B cell (primary cell): Measurements from ENCODE around the gene KIF14. TPM values are rescaled to one million over a fixed set of nuclear protein-coding genes. Genes with fewer than 3 reads are reported as not detected.

ENCODE experiments used
- ATAC-seq: fragments of 200-7000 bp; cut with Tn5 transposase; one replicate; pipeline ENCODE4 v1.10.0; 2021; ENCODE audit warnings: low read depth, mild to moderate bottlenecking, moderate number of reproducible peaks, moderate library complexity
- CTCF ChIA-PET: fragments of 350-600 bp; sonication (Branson Sonifier 250); formaldehyde crosslinking; loops from one replicate; lab custom pipeline; 2021; ENCODE audit warnings: antibody characterized with exemption, inconsistent platforms; lab: Charles Lee
- POLR2A ChIA-PET: fragments of 350-600 bp; sonication (Branson Sonifier 250); formaldehyde crosslinking; loops from one replicate; lab custom pipeline; 2021; ENCODE audit warnings: antibody characterized with exemption; lab: Charles Lee
- DNase-seq: peaks from one replicate; pipeline ENCODE4 v3.0.0; 2013
- H2AFZ ChIP-seq: 2 replicates; pipeline ENCODE4 v1.6.1; 2012; ENCODE audit warnings: mild to moderate bottlenecking, low read depth, low read length; ENCODE audit not compliant: insufficient read depth, poor library complexity, severe bottlenecking
- H3K27ac ChIP-seq, 2 donors: 1 replicate in 1 of 2; 2 replicates in 1 of 2; pipeline ENCODE4 v1.5.1; 2012 to 2013; ENCODE audit warnings: low read length in 2 of 2, mild to moderate bottlenecking in 2 of 2, moderate library complexity in 1 of 2
- H3K27me3 ChIP-seq, 4 experiments: fragments of 200-600 bp in 1 of 4; sonication (generic) in 1 of 4; replicated peaks in 1 of 4; 1 replicate in 2 of 4; 2 replicates in 2 of 4; pipeline versions ENCODE4 v1.6.1 to v1.7.0; 2013 to 2016; ENCODE audit warnings: low read length in 3 of 4, mild to moderate bottlenecking in 2 of 4, mixed read lengths in 1 of 4, moderate library complexity in 1 of 4; ENCODE audit not compliant: insufficient read depth in 4 of 4, control insufficient read depth in 3 of 4; ENCODE audit errors: control extremely low read depth in 1 of 4
- H3K36me3 ChIP-seq, 2 experiments: replicated peaks in 1 of 2; 1 replicate in 1 of 2; 2 replicates in 1 of 2; pipeline versions ENCODE4 v1.6.1 to v1.7.1; 2013; ENCODE audit warnings: low read length in 1 of 2; ENCODE audit not compliant: insufficient read depth in 2 of 2, control insufficient read depth in 1 of 2; ENCODE audit errors: control extremely low read depth in 1 of 2, extremely low read depth in 1 of 2
- H3K4me1 ChIP-seq, 2 donors: fragments of 200-600 bp in 1 of 2; sonication (generic) in 1 of 2; 1 replicate in 1 of 2; 2 replicates in 1 of 2; pipeline versions ENCODE4 v1.5.1 to v1.6.1; 2013 to 2017; ENCODE audit warnings: low read length in 2 of 2; ENCODE audit not compliant: control insufficient read depth in 2 of 2, insufficient read depth in 2 of 2
- H3K4me2 ChIP-seq: replicated peaks from 2 replicates; pipeline ENCODE3; 2012; ENCODE audit warnings: mild to moderate bottlenecking, low read depth, low read length; ENCODE audit not compliant: poor library complexity, severe bottlenecking
- H3K4me3 ChIP-seq, 5 experiments: fragments of 200-600 bp in 1 of 5; sonication (generic) in 1 of 5; 1 replicate in 3 of 5; 2 replicates in 2 of 5; pipeline versions ENCODE4 v1.5.1 to v1.7.0; 2011 to 2016; ENCODE audit warnings: low read length in 4 of 5, mild to moderate bottlenecking in 4 of 5, low read depth in 2 of 5, control low read depth in 1 of 5, moderate library complexity in 1 of 5; ENCODE audit not compliant: insufficient read depth in 1 of 5; ENCODE audit errors: control extremely low read depth in 1 of 5, extremely low read depth in 1 of 5
- H3K79me2 ChIP-seq: fragments of 200-600 bp; sonication (generic); one replicate; pipeline ENCODE4 v1.6.0; 2016; ENCODE audit warnings: low read length; ENCODE audit not compliant: control insufficient read depth, insufficient read depth
- H3K9ac ChIP-seq: fragments of 200-600 bp; sonication (generic); 2 replicates; pipeline ENCODE4 v1.6.1; 2017; ENCODE audit warnings: mild to moderate bottlenecking, low read length, moderate library complexity
- H3K9me3 ChIP-seq, 3 donors: one replicate each; pipeline versions ENCODE4 v1.6.1 to v1.7.1; 2013; ENCODE audit warnings: low read length in 2 of 3; ENCODE audit not compliant: control insufficient read depth in 2 of 3, insufficient read depth in 1 of 3; ENCODE audit errors: control extremely low read depth in 1 of 3
- H4K20me1 ChIP-seq: 2 replicates; pipeline ENCODE4 v1.6.0; 2012; ENCODE audit warnings: mild to moderate bottlenecking, low read length; ENCODE audit not compliant: insufficient read depth, control insufficient read depth, poor library complexity, severe bottlenecking
- H3K27ac Mint-ChIP-seq: one replicate; pipeline ENCODE4 v1.8.0; 2021; ENCODE audit warnings: mixed read lengths
- H3K27me3 Mint-ChIP-seq: one replicate; pipeline ENCODE4 v1.8.0; 2021; ENCODE audit warnings: mixed read lengths
- H3K4me1 Mint-ChIP-seq: one replicate; pipeline ENCODE4 v1.8.0; 2021; ENCODE audit warnings: mixed read lengths
- H3K4me3 Mint-ChIP-seq: one replicate; pipeline ENCODE4 v1.8.0; 2021; ENCODE audit warnings: mixed read lengths
- H3K9me3 Mint-ChIP-seq: one replicate; pipeline ENCODE4 v1.8.0; 2022; ENCODE audit warnings: mixed read lengths; ENCODE audit not compliant: insufficient read depth
- EZH2 ChIP-seq: IDR thresholded peaks from 2 replicates; pipeline ENCODE4 v1.6.1; 2012; ENCODE audit warnings: borderline replicate concordance, low read depth, mild to moderate bottlenecking, moderate library complexity, low read length; ENCODE audit not compliant: insufficient read depth, poor library complexity, severe bottlenecking
- WGBS: methylation state at CpG from one replicate; pipeline ENCODE4 v1.1.5; 2013; ENCODE audit warnings: missing lambda C conversion rate; ENCODE audit not compliant: insufficient coverage; 5-methylcytosine and 5-hydroxymethylcytosine counted together
- intact Hi-C: fragments of 100-400 bp; cut with micrococcal nuclease; formaldehyde crosslinking; loops from one replicate; pipeline ENCODE4 v1.10.0; 2022
- polyA minus RNA-seq: library from RNA; depleted of rRNA, polyadenylated mRNA; stranded (reverse); fragments of >200 nt; gene quantifications from 2 replicates; pipeline ENCODE4 v1.2.3, GENCODE V29; 2012
- polyA plus RNA-seq: library from polyadenylated mRNA; depleted of rRNA; stranded (reverse); fragments of >200 nt; gene quantifications from 2 replicates; pipeline ENCODE4 v1.2.3, GENCODE V29; 2012
- total RNA-seq, 2 donors: library from RNA; stranded (reverse); fragments of 120-200 nt in 1 of 2; gene quantifications; 1 replicate in 1 of 2; 2 replicates in 1 of 2; pipeline versions ENCODE4 v1.2.3 to v1.2.4, GENCODE V29; 2013 to 2022
- TF ChIP-seq, protein P1 (sequence below): fragments of 200-600 bp; IDR thresholded peaks from one replicate; pipeline ENCODE4 v1.8.0; 2022; ENCODE audit warnings: antibody characterized with exemption, mild to moderate bottlenecking

KIF14 gene, protein sequence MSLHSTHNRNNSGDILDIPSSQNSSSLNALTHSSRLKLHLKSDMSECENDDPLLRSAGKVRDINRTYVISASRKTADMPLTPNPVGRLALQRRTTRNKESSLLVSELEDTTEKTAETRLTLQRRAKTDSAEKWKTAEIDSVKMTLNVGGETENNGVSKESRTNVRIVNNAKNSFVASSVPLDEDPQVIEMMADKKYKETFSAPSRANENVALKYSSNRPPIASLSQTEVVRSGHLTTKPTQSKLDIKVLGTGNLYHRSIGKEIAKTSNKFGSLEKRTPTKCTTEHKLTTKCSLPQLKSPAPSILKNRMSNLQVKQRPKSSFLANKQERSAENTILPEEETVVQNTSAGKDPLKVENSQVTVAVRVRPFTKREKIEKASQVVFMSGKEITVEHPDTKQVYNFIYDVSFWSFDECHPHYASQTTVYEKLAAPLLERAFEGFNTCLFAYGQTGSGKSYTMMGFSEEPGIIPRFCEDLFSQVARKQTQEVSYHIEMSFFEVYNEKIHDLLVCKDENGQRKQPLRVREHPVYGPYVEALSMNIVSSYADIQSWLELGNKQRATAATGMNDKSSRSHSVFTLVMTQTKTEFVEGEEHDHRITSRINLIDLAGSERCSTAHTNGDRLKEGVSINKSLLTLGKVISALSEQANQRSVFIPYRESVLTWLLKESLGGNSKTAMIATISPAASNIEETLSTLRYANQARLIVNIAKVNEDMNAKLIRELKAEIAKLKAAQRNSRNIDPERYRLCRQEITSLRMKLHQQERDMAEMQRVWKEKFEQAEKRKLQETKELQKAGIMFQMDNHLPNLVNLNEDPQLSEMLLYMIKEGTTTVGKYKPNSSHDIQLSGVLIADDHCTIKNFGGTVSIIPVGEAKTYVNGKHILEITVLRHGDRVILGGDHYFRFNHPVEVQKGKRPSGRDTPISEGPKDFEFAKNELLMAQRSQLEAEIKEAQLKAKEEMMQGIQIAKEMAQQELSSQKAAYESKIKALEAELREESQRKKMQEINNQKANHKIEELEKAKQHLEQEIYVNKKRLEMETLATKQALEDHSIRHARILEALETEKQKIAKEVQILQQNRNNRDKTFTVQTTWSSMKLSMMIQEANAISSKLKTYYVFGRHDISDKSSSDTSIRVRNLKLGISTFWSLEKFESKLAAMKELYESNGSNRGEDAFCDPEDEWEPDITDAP (N-terminal part only)
- total RNA-seq: 0.05 and 0.15 TPM in 2 replicates
- total RNA-seq (2013): 0.28 TPM
- 0.01 and 0.06 TPM in 2 replicates for polyA plus RNA-seq
- 0.09 and 0.21 TPM in 2 replicates for polyA minus RNA-seq

DNA sequence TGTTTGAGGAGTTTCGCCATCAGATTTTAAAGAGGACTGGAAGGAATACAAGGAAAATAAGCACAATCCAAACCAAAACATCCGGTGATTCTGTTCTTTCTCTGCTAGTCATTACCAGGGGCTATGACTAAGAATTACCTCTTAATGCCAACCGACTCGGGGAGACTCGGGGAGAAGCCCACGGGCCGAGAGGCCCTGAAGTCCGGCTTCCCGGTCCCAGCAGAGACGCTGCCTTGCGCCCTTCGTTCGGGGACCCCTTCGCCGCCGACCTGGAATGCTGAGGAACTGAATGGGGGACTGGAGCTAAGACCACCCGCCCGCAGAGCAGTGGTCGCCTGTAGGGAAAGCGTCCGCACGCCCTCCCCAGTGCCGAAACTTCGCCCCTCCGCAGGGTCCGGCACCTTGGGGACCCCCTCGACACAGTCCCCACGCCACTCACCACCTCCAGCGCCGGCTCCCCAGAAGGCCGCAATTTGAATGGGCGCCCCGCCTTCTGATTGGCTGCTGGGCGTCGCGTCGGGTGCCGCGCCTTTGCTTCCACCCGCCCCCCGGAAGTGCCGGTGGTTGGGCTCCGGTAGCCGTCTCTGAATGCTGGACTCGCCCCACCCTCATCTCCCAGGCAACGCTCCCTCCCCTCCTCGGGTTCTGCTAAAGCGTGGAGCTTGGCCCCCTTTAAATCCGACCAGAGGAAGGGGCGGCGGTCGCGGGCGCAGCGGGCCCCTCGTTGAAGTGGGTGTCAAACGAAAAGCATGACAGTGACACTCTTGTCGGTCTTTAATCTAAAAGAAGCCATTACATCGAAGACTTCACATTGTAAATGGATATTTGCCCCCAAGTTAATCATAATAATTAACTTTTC, at the start of gene KIF14:
TSS of gene KIF14 (minus strand) at position 479 of the 859 bp plus-strand sequence. CDS start 2,028 bp downstream, outside the sequence.
- H3K36me3 ChIP-seq: no peaks in the 10 kb centered on the region
- no peaks in the 10 kb centered on the region for H4K20me1 ChIP-seq
- Mint-ChIP-seq H3K27ac (peak within 1 kb of the TSS; percentile 90), H3K27me3 (no peaks in the 10 kb centered on the region), H3K4me3 (peak within 1 kb of the TSS; percentile 94), H3K9me3 (no peaks in the 10 kb centered on the region), H3K4me1 (peaks cover 9% of the 10 kb centered on the region)
- ChIA-PET CTCF (interaction anchor here (0.8 to 6.8 kb wide), 7 partner anchors 9 to 268 kb away, joined by 3 to 168 read pairs (median 9); partner anchors contain the start of genes CAMSAP2 and DDX59), POLR2A (interaction anchor here (1.0 to 1.6 kb wide), 2 partner anchors 49 to 50 kb away, joined by 4 to 9 read pairs; partner anchors contain the start of gene DDX59)
- H3K4me1 ChIP-seq: peaks cover 5 to 15% of the 10 kb centered on the region in 2 donors
- TF ChIP-seq, protein P1, sequence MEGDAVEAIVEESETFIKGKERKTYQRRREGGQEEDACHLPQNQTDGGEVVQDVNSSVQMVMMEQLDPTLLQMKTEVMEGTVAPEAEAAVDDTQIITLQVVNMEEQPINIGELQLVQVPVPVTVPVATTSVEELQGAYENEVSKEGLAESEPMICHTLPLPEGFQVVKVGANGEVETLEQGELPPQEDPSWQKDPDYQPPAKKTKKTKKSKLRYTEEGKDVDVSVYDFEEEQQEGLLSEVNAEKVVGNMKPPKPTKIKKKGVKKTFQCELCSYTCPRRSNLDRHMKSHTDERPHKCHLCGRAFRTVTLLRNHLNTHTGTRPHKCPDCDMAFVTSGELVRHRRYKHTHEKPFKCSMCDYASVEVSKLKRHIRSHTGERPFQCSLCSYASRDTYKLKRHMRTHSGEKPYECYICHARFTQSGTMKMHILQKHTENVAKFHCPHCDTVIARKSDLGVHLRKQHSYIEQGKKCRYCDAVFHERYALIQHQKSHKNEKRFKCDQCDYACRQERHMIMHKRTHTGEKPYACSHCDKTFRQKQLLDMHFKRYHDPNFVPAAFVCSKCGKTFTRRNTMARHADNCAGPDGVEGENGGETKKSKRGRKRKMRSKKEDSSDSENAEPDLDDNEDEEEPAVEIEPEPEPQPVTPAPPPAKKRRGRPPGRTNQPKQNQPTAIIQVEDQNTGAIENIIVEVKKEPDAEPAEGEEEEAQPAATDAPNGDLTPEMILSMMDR: no peak
- no peak for TF ChIP-seq EZH2
- H2AFZ ChIP-seq: peak within 1 kb of the TSS; percentile 82
- no peaks in the 10 kb centered on the region for H3K27me3 ChIP-seq
- peak within 1 kb of the TSS; percentile 91 for H3K4me2 ChIP-seq
- no peaks in the 10 kb centered on the region for H3K9me3 ChIP-seq
- DNase-seq (peak; percentile 93), ATAC-seq (peak; percentile 97)
- peak within 1 kb of the TSS; percentile 64 to 77 for H3K27ac ChIP-seq
- H3K9ac ChIP-seq: peak within 1 kb of the TSS; percentile 62
- WGBS: under 1% methylated on average over 52 of the region's 59 CpGs
- H3K4me3 ChIP-seq: peak within 1 kb of the TSS; percentile 68 to 98 (median 72)
- intact Hi-C loops: loop anchor here (1.0 to 2.0 kb wide), 4 partner anchors 49 to 399 kb away; partner anchors contain the start of genes CAMSAP2 and DDX59
- no peaks in the 10 kb centered on the region for H3K79me2 ChIP-seq
